GM20000 (cell line): Measurements from ENCODE around the gene CSHL1.

ENCODE experiments used
- DNase-seq: peaks from one replicate; pipeline ENCODE4 v3.0.0; 2012; ENCODE audit warnings: low spot score
- CTCF ChIP-seq: IDR thresholded peaks from 2 replicates; pipeline ENCODE4 v1.5.1; 2012; ENCODE audit warnings: mild to moderate bottlenecking, control low read depth; ENCODE audit errors: extremely low read depth, missing control alignments

The CSHL1 gene

GRCh38 chr17:63939401-63939800, 28.3 kb upstream of the CSHL1 start:
- no peak for DNase-seq
- TF ChIP-seq CTCF, result no peak

GRCh38 chr17:63937920-63938319, 26.9 kb upstream of the CSHL1 start:
- TF ChIP-seq CTCF, result no peak

GRCh38 chr17:63937319-63937718, 26.3 kb upstream of the CSHL1 start:
- DNase-seq, result no peak
- TF ChIP-seq CTCF, result no peak

More at GRCh38 chr17:63937920-63938319, 26.9 kb upstream of the CSHL1 start:
- DNase-seq, result no peak

GRCh38 chr17:63934183-63935112, 23.4 kb upstream of the CSHL1 start:
- TF ChIP-seq CTCF, result no peak
- no peak for DNase-seq

GRCh38 chr17:63933598-63933997, 22.5 kb upstream of the CSHL1 start:
- TF ChIP-seq CTCF, result no peak
- no peak for DNase-seq

- no peak for TF ChIP-seq CTCF
- no peak for DNase-seq
Observed at GRCh38 chr17:63932721-63933120, 21.7 kb upstream of the CSHL1 start.

- peak; percentile 87 for DNase-seq
- TF ChIP-seq CTCF, result no peak
Observed at GRCh38 chr17:63931981-63932561, 21.0 kb upstream of the CSHL1 start, which contains the start of gene CD79B. CD79B (minus strand) TSS chr17:63932331; CDS start chr17:63932261, 70 bp downstream.
